Sigmoid colon (tissue), 7 donors: ENCODE data around the gene RIT2. TPM values are rescaled to one million over a fixed set of nuclear protein-coding genes. Genes with fewer than 3 reads are reported as not detected.

Experiments
- DNase-seq: peaks from one replicate; pipeline ENCODE4 v3.0.0-alpha.2; 2019
- H3K27ac ChIP-seq, 4 donors: fragments of 200-600 bp; sonication (generic); one replicate each; pipeline ENCODE4 v1.5.1; 2016 to 2019; ENCODE audit warnings: mild to moderate bottlenecking in 1 of 4
- H3K27me3 ChIP-seq, 3 donors: fragments of 200-600 bp; sonication (generic); one replicate each; pipeline ENCODE4 v1.5.1; 2019; ENCODE audit warnings: mild to moderate bottlenecking in 1 of 3
- H3K36me3 ChIP-seq, 4 donors: fragments of 200-600 bp; sonication (generic); one replicate each; pipeline ENCODE4 v1.5.1; 2016 to 2019
- H3K4me1 ChIP-seq, 4 donors: fragments of 200-600 bp; sonication (generic); one replicate each; pipeline ENCODE4 v1.5.1; 2017 to 2019
- H3K4me3 ChIP-seq, 4 donors: fragments of 200-600 bp; sonication (generic); one replicate each; pipeline ENCODE4 v1.5.1; 2017 to 2019; ENCODE audit warnings: mild to moderate bottlenecking in 2 of 4, moderate library complexity in 1 of 4
- H3K9me3 ChIP-seq, 4 donors: fragments of 200-600 bp in 3 of 4; sonication (generic) in 3 of 4; one replicate each; pipeline versions ENCODE4 v1.5.1 to v1.6.1; 2013 to 2019
- CTCF ChIP-seq, 4 experiments: fragments of 450-650 bp in 3 of 4; fragments of 200-600 bp in 1 of 4; IDR thresholded peaks; one replicate each; pipeline ENCODE4 v1.5.1; 2016 to 2019; ENCODE audit warnings: antibody characterized with exemption in 4 of 4, mild to moderate bottlenecking in 3 of 4, moderate library complexity in 2 of 4
- EP300 ChIP-seq, 4 donors: sonication (generic); formaldehyde crosslinking; IDR thresholded peaks; one replicate each; pipeline ENCODE4 v1.6.1; 2017; ENCODE audit warnings: antibody characterized with exemption in 4 of 4
- POLR2A ChIP-seq, 2 donors: fragments of 450-650 bp; IDR thresholded peaks; one replicate each; pipeline ENCODE4 v1.6.1; 2016; ENCODE audit warnings: antibody characterized with exemption in 2 of 2, mild to moderate bottlenecking in 2 of 2, moderate library complexity in 2 of 2
- POLR2AphosphoS5 ChIP-seq, 4 donors: sonication (generic); formaldehyde crosslinking; IDR thresholded peaks; one replicate each; pipeline ENCODE4 v1.6.1; 2017; ENCODE audit warnings: antibody characterized with exemption in 4 of 4
- WGBS, 2 donors: extraction: QIAGEN DNeasy Blood & Tissue Kit; methylation state at CpG; one replicate each; pipeline ENCODE4 v1.1.7; 2013; 5-methylcytosine and 5-hydroxymethylcytosine counted together
- intact Hi-C: fragments of 100-400 bp; cut with DNase I; formaldehyde crosslinking; loops from one replicate; pipeline ENCODE4 v1.15.1; 2023
- polyA plus RNA-seq, 3 donors: library from polyadenylated mRNA; stranded (reverse); fragments of 200-250 nt; gene quantifications; one replicate each; pipeline ENCODE4 v1.2.3, GENCODE V29; 2013
- total RNA-seq, 4 donors: library from RNA; depleted of rRNA; stranded (reverse); fragments of >200 nt; gene quantifications; one replicate each; pipeline ENCODE4 v1.1.0, GENCODE V29; 2016
- donor health status: healthy with polysubstance abuse.
- donor health status: Bipolar disorder and iron deficiency.
- donor health status: healthy.

Gene RIT2
- total and polyA plus RNA-seq, 7 donors = 0.17 to 1.8 TPM; not detected in 5

- Histone ChIP-seq H3K27ac (no peak overlapping the region), H3K36me3 (no peaks in the 10 kb centered on the region), H3K9me3 (no peaks in the 10 kb centered on the region), H3K4me3 (no peak overlapping the region), H3K4me1 (no peaks in the 10 kb centered on the region), H3K27me3 (no peaks in the 10 kb centered on the region)
- TF ChIP-seq CTCF (IDR thresholded peaks at IDR 0.05) (no peak), POLR2A (IDR thresholded peaks at IDR 0.05) (no peak), POLR2AphosphoS5 (IDR thresholded peaks at IDR 0.05) (no peak), EP300 (IDR thresholded peaks at IDR 0.05) (no peak)
- intact Hi-C loops = no loop called here
- no peak for DNase-seq
- 69 to 70% methylated on average over 7 of the region's 7 CpGs for WGBS, 2 donors
Observed at GRCh38 chr18:43078478-43079092, 36.9 kb downstream of the RIT2 start.

- H3K4me3 ChIP-seq = no peak overlapping the region
- intact Hi-C loops = no loop called here
- no peak overlapping the region for H3K27ac ChIP-seq
- no peaks in the 10 kb centered on the region for H3K27me3 ChIP-seq
- no peaks in the 10 kb centered on the region for H3K4me1 ChIP-seq
- no peaks in the 10 kb centered on the region for H3K36me3 ChIP-seq
- DNase-seq = no peak
- no peaks in the 10 kb centered on the region for H3K9me3 ChIP-seq
- no peak for TF ChIP-seq POLR2AphosphoS5 (IDR thresholded peaks at IDR 0.05)
- TF ChIP-seq CTCF (IDR thresholded peaks at IDR 0.05) = no peak
- no peak for TF ChIP-seq POLR2A (IDR thresholded peaks at IDR 0.05)
- no peak for TF ChIP-seq EP300 (IDR thresholded peaks at IDR 0.05)
- 73 to 91% methylated on average over 5 of the region's 5 CpGs for WGBS, 2 donors
Observed at GRCh38 chr18:43077510-43078308, 37.8 kb downstream of the RIT2 start.

- H3K4me3 ChIP-seq = no peak overlapping the region
- no peaks in the 10 kb centered on the region for H3K9me3 ChIP-seq
- no peak for DNase-seq
- H3K27me3 ChIP-seq = no peaks in the 10 kb centered on the region
- no peak overlapping the region for H3K27ac ChIP-seq
- WGBS, 2 donors = 94 to 95% methylated on average over 1 of the region's 1 CpG
- no peaks in the 10 kb centered on the region for H3K4me1 ChIP-seq
- no peaks in the 10 kb centered on the region for H3K36me3 ChIP-seq
- TF ChIP-seq EP300 (IDR thresholded peaks at IDR 0.05) = no peak
- TF ChIP-seq CTCF (IDR thresholded peaks at IDR 0.05) = no peak
- TF ChIP-seq POLR2AphosphoS5 (IDR thresholded peaks at IDR 0.05) = no peak
- no peak for TF ChIP-seq POLR2A (IDR thresholded peaks at IDR 0.05)
- intact Hi-C loops = no loop called here
Observed at GRCh38 chr18:43073771-43074170, 41.7 kb downstream of the RIT2 start.

GRCh38 chr18:43068781-43069180, 46.7 kb downstream of the RIT2 start:
- H3K9me3 ChIP-seq = no peaks in the 10 kb centered on the region
- 48 to 72% methylated on average over 4 of the region's 4 CpGs for WGBS, 2 donors
- H3K27me3 ChIP-seq = no peaks in the 10 kb centered on the region
- TF ChIP-seq EP300 (IDR thresholded peaks at IDR 0.05) (no peak), CTCF (IDR thresholded peaks at IDR 0.05) (no peak), POLR2A (IDR thresholded peaks at IDR 0.05) (no peak), POLR2AphosphoS5 (IDR thresholded peaks at IDR 0.05) (no peak)
- no peak for DNase-seq
- no peaks in the 10 kb centered on the region for H3K4me1 ChIP-seq
- no peak overlapping the region for H3K4me3 ChIP-seq
- no peaks in the 10 kb centered on the region for H3K36me3 ChIP-seq
- intact Hi-C loops = no loop called here
- no peak overlapping the region for H3K27ac ChIP-seq
